ENCODE results near the gene RTN4RL2.

DNA sequence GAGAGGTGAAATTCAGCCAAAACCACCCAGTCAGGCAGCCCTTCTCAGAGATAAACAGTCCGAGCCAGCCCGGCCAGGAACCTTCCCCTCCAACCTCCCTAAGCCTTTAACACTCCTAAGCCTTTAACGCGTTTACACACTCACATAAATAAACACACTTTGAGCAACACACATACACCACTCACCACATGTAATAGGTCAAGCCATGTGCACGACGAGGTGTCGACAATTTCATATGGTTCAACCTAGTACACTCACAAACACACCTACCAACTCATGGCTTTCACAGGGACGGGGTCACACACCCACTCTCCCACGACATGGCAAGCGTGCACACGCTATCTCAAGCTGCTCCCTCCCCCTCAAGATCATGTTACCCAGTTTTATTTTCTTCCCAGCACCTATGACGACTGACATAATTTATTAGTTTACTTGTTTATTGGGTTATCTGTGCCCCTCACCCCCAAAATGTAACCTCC lies 39.7 kb downstream of the RTN4RL2 start:
- TF ChIP-seq, protein P1, sequence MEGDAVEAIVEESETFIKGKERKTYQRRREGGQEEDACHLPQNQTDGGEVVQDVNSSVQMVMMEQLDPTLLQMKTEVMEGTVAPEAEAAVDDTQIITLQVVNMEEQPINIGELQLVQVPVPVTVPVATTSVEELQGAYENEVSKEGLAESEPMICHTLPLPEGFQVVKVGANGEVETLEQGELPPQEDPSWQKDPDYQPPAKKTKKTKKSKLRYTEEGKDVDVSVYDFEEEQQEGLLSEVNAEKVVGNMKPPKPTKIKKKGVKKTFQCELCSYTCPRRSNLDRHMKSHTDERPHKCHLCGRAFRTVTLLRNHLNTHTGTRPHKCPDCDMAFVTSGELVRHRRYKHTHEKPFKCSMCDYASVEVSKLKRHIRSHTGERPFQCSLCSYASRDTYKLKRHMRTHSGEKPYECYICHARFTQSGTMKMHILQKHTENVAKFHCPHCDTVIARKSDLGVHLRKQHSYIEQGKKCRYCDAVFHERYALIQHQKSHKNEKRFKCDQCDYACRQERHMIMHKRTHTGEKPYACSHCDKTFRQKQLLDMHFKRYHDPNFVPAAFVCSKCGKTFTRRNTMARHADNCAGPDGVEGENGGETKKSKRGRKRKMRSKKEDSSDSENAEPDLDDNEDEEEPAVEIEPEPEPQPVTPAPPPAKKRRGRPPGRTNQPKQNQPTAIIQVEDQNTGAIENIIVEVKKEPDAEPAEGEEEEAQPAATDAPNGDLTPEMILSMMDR (IDR thresholded peaks at IDR 0.05), result no peak
- no peak for TF ChIP-seq POLR2A (IDR thresholded peaks at IDR 0.05)
